SU-DHL-6 (cell line): ENCODE data around the gene MRPS27.

Experiments
- H2AFZ ChIP-seq: fragments of 200-600 bp; sonication (generic); 2 replicates; pipeline ENCODE4 v1.6.1; 2014; ENCODE audit warnings: low read depth, mild to moderate bottlenecking, moderate library complexity, mixed read lengths, antibody characterized with exemption, low read length; ENCODE audit not compliant: severe bottlenecking
- H3F3A ChIP-seq: fragments of 200-600 bp; shearing (Covaris generic); 2 replicates; pipeline ENCODE4 v1.6.0; 2016; ENCODE audit warnings: antibody characterized with exemption, mild to moderate bottlenecking; ENCODE audit not compliant: insufficient read depth
- H3K27ac ChIP-seq: fragments of 200-600 bp; sonication (generic); 2 replicates; pipeline ENCODE4 v1.5.1; 2016; ENCODE audit warnings: low read depth, mild to moderate bottlenecking, low read length, moderate library complexity, mixed read lengths
- H3K27me3 ChIP-seq: fragments of 200-600 bp; sonication (generic), shearing (Covaris generic); 2 replicates; pipeline ENCODE4 v1.6.0; 2014; ENCODE audit warnings: mild to moderate bottlenecking, low read length
- H3K36me3 ChIP-seq: fragments of 200-600 bp; sonication (generic); 2 replicates; pipeline ENCODE4 v1.6.1; 2014; ENCODE audit warnings: mild to moderate bottlenecking, low read length, mixed read lengths
- H3K4me2 ChIP-seq: fragments of 300-600, 200-600 bp; shearing (Covaris generic), sonication (generic); 2 replicates; pipeline ENCODE4 v1.6.0; 2014; ENCODE audit warnings: low read length, low read depth, mild to moderate bottlenecking; ENCODE audit not compliant: poor library complexity, severe bottlenecking
- H3K4me3 ChIP-seq: fragments of 200-600 bp; sonication (generic); 2 replicates; pipeline ENCODE4 v1.5.1; 2014; ENCODE audit warnings: antibody characterized with exemption, low read length, mild to moderate bottlenecking, mixed read lengths; ENCODE audit not compliant: insufficient read depth, poor library complexity, severe bottlenecking
- H3K79me2 ChIP-seq: fragments of 200-600 bp; sonication (generic); 2 replicates; pipeline ENCODE4 v1.6.1; 2014; ENCODE audit warnings: mild to moderate bottlenecking, low read length, moderate library complexity; ENCODE audit not compliant: insufficient read depth
- H3K9ac ChIP-seq: fragments of 200-600 bp; sonication (generic); 2 replicates; pipeline ENCODE4 v1.7.0; 2014; ENCODE audit warnings: mild to moderate bottlenecking, low read length
- H3K9me2 ChIP-seq: fragments of 200-600 bp; sonication (generic); replicated peaks from 2 replicates; pipeline ENCODE4 v1.6.1; 2014; ENCODE audit warnings: low read length; ENCODE audit not compliant: insufficient read depth
- H3K9me3 ChIP-seq: fragments of 200-600 bp; sonication (generic); 2 replicates; pipeline ENCODE4 v1.6.1; 2014; ENCODE audit warnings: low read length, mixed read lengths; ENCODE audit not compliant: insufficient read depth
- H4K20me1 ChIP-seq: fragments of 200-600 bp; sonication (generic); 2 replicates; pipeline ENCODE4 v1.6.1; 2014; ENCODE audit warnings: low read depth, mild to moderate bottlenecking, antibody characterized with exemption, low read length, moderate library complexity, mixed read lengths
- EZH2phosphoT487 ChIP-seq: fragments of 200-600 bp; sonication (generic), shearing (Covaris generic); conservative IDR thresholded peaks from 2 replicates; pipeline ENCODE4 v1.6.1; 2018; ENCODE audit warnings: mild to moderate bottlenecking, antibody characterized with exemption, low read length, moderate library complexity, mixed read lengths
- TF ChIP-seq, protein P1 (sequence below): fragments of 200-600 bp; sonication (generic); IDR thresholded peaks from one replicate; pipeline ENCODE4 v1.5.1; 2017; ENCODE audit warnings: antibody characterized with exemption, mild to moderate bottlenecking, low read length, moderate library complexity; ENCODE audit not compliant: insufficient read depth, poor library complexity, severe bottlenecking

MRPS27 gene

GRCh38 chr5:72330712-72331111 is 10.7 kb upstream of the MRPS27 start:
- Histone ChIP-seq H3K9me3 (no peaks in the 10 kb centered on the region), H3K4me2 (no peak overlapping the region), H3K27me3 (no peaks in the 10 kb centered on the region), H2AFZ (no peak overlapping the region), H3K9me2 (no peaks in the 10 kb centered on the region), H4K20me1 (no peaks in the 10 kb centered on the region), H3K79me2 (no peaks in the 10 kb centered on the region), H3K27ac (no peak overlapping the region), H3K4me3 (no peak overlapping the region), H3F3A (no peaks in the 10 kb centered on the region), H3K36me3 (peaks cover 27% of the 10 kb centered on the region), H3K9ac (no peak overlapping the region)
- TF ChIP-seq EZH2phosphoT487: no peak
- TF ChIP-seq, protein P1, sequence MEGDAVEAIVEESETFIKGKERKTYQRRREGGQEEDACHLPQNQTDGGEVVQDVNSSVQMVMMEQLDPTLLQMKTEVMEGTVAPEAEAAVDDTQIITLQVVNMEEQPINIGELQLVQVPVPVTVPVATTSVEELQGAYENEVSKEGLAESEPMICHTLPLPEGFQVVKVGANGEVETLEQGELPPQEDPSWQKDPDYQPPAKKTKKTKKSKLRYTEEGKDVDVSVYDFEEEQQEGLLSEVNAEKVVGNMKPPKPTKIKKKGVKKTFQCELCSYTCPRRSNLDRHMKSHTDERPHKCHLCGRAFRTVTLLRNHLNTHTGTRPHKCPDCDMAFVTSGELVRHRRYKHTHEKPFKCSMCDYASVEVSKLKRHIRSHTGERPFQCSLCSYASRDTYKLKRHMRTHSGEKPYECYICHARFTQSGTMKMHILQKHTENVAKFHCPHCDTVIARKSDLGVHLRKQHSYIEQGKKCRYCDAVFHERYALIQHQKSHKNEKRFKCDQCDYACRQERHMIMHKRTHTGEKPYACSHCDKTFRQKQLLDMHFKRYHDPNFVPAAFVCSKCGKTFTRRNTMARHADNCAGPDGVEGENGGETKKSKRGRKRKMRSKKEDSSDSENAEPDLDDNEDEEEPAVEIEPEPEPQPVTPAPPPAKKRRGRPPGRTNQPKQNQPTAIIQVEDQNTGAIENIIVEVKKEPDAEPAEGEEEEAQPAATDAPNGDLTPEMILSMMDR: no peak

DNA sequence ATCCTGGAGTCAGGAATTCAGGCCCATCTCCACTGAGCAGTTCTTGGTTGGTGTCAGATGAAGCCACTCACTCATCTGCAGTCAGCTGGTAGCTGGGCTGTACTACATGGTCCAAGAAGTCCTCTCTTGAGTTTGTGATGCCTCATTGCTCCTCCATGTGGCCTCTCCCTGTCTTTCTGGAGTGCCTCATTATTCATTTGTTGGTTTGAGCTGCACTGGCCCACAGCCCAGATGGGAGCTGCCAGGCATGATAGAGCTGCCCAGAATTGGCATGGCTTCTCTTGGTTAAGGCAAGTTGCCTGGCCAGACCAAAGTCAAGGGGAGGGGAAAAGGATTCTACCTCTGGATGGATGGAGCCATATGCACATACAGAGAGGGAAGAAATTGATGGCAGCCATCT is 8.1 kb upstream of the MRPS27 start:
- H3K4me2 ChIP-seq: no peak overlapping the region
- H3K79me2 ChIP-seq: no peaks in the 10 kb centered on the region
- H3K9me2 ChIP-seq: no peaks in the 10 kb centered on the region
- no peak overlapping the region for H3K4me3 ChIP-seq
- peaks cover 26% of the 10 kb centered on the region for H3K36me3 ChIP-seq
- H3K27me3 ChIP-seq: no peaks in the 10 kb centered on the region
- H3F3A ChIP-seq: no peaks in the 10 kb centered on the region
- no peak overlapping the region for H3K9ac ChIP-seq
- no peak overlapping the region for H2AFZ ChIP-seq
- H3K9me3 ChIP-seq: no peaks in the 10 kb centered on the region
- TF ChIP-seq EZH2phosphoT487: no peak
- TF ChIP-seq, protein P1: no peak
- no peaks in the 10 kb centered on the region for H4K20me1 ChIP-seq
- no peak overlapping the region for H3K27ac ChIP-seq

DNA sequence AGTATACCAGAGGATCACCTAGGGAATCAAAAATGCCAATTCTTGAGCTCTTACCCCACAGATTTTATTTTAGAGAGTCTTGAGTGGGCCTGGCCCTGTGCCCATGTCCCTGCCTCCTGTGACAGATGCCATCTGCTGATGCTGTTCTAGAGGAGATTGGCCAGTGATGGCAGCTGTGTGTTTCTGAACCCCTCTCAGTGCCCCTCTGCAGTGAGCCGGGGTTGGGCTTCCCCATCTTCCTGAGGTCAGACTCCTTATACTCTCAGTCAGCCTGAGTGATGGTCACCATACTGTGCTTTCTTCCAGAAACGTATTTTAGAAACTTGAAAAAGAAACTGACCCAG is 6.2 kb upstream of the MRPS27 start:
- Histone ChIP-seq H3K4me3 (no peak overlapping the region), H3K9me3 (no peaks in the 10 kb centered on the region), H3F3A (peaks cover 8% of the 10 kb centered on the region), H2AFZ (no peak overlapping the region), H3K9ac (no peak overlapping the region), H3K9me2 (no peaks in the 10 kb centered on the region), H3K27me3 (no peaks in the 10 kb centered on the region), H3K4me2 (no peak overlapping the region), H3K36me3 (peaks cover 22% of the 10 kb centered on the region), H3K27ac (no peak overlapping the region), H3K79me2 (no peaks in the 10 kb centered on the region), H4K20me1 (no peaks in the 10 kb centered on the region)
- TF ChIP-seq EZH2phosphoT487: no peak
- TF ChIP-seq, protein P1: no peak
